Sigmoid colon (tissue), 7 donors: ENCODE results near the gene NRP2. TPM values are rescaled to one million over a fixed set of nuclear protein-coding genes. Genes with fewer than 3 reads are reported as not detected.

ENCODE experiments used
- DNase-seq: peaks from one replicate; pipeline ENCODE4 v3.0.0-alpha.2; 2019
- H3K27ac ChIP-seq, 4 donors: fragments of 200-600 bp; sonication (generic); one replicate each; pipeline ENCODE4 v1.5.1; 2016 to 2019; ENCODE audit warnings: mild to moderate bottlenecking in 1 of 4
- H3K27me3 ChIP-seq, 3 donors: fragments of 200-600 bp; sonication (generic); one replicate each; pipeline ENCODE4 v1.5.1; 2019; ENCODE audit warnings: mild to moderate bottlenecking in 1 of 3
- H3K36me3 ChIP-seq, 4 donors: fragments of 200-600 bp; sonication (generic); one replicate each; pipeline ENCODE4 v1.5.1; 2016 to 2019
- H3K4me1 ChIP-seq, 4 donors: fragments of 200-600 bp; sonication (generic); one replicate each; pipeline ENCODE4 v1.5.1; 2017 to 2019
- H3K4me3 ChIP-seq, 4 donors: fragments of 200-600 bp; sonication (generic); one replicate each; pipeline ENCODE4 v1.5.1; 2017 to 2019; ENCODE audit warnings: mild to moderate bottlenecking in 2 of 4, moderate library complexity in 1 of 4
- H3K9me3 ChIP-seq, 4 donors: fragments of 200-600 bp in 3 of 4; sonication (generic) in 3 of 4; one replicate each; pipeline versions ENCODE4 v1.5.1 to v1.6.1; 2013 to 2019
- EP300 ChIP-seq, 4 donors: sonication (generic); formaldehyde crosslinking; IDR thresholded peaks; one replicate each; pipeline ENCODE4 v1.6.1; 2017; ENCODE audit warnings: antibody characterized with exemption in 4 of 4
- POLR2A ChIP-seq, 2 donors: fragments of 450-650 bp; IDR thresholded peaks; one replicate each; pipeline ENCODE4 v1.6.1; 2016; ENCODE audit warnings: antibody characterized with exemption in 2 of 2, mild to moderate bottlenecking in 2 of 2, moderate library complexity in 2 of 2
- POLR2AphosphoS5 ChIP-seq, 4 donors: sonication (generic); formaldehyde crosslinking; IDR thresholded peaks; one replicate each; pipeline ENCODE4 v1.6.1; 2017; ENCODE audit warnings: antibody characterized with exemption in 4 of 4
- WGBS, 2 donors: extraction: QIAGEN DNeasy Blood & Tissue Kit; methylation state at CpG; one replicate each; pipeline ENCODE4 v1.1.7; 2013; 5-methylcytosine and 5-hydroxymethylcytosine counted together
- intact Hi-C: fragments of 100-400 bp; cut with DNase I; formaldehyde crosslinking; loops from one replicate; pipeline ENCODE4 v1.15.1; 2023
- polyA plus RNA-seq, 3 donors: library from polyadenylated mRNA; stranded (reverse); fragments of 200-250 nt; gene quantifications; one replicate each; pipeline ENCODE4 v1.2.3, GENCODE V29; 2013
- total RNA-seq, 4 donors: library from RNA; depleted of rRNA; stranded (reverse); fragments of >200 nt; gene quantifications; one replicate each; pipeline ENCODE4 v1.1.0, GENCODE V29; 2016
- TF ChIP-seq, protein P1 (sequence below), 4 experiments: fragments of 450-650 bp in 3 of 4; fragments of 200-600 bp in 1 of 4; IDR thresholded peaks; one replicate each; pipeline ENCODE4 v1.5.1; 2016 to 2019; ENCODE audit warnings: antibody characterized with exemption in 4 of 4, mild to moderate bottlenecking in 3 of 4, moderate library complexity in 2 of 4
- donor health status: healthy with polysubstance abuse.
- donor health status: Bipolar disorder and iron deficiency.
- donor health status: healthy.

NRP2 gene
- total and polyA plus RNA-seq, 7 donors, result 2.5 to 348 (median 207) TPM

DNA sequence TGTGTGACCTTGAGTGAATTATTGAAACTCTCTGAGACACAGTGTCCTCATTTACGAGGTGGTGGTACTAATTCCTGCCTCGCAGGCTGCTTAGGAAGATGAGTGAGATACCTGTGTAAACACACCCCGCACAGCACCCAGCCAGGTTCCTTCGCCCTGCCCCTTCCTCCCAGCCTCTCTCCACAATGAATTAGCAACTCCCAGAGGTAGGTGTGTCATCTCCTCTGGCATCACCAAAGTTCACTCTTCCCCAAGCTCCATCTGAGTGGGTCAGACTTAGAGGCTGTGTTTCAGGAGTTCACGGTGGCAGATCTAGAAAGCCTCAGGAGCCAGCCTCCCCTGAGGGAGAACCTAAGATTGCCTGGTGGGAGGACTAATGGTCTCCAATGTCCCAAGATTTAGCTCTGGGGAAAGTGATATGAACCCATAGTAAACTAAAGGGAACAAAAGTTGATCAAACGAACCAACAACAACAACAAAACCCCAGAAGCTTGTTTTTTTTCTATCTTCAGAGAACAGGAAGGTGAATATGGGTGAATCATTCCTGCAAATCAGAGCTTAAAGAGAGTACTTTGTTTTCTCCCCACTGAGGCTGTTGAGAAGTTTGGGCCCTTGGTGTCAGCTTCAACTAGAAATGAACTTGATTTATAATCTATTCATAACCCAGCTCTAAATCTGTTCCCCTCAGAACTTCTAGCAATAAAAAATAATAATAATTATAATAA is 44.4 kb upstream of the NRP2 start:
- 66 to 73% methylated on average over 6 of the region's 6 CpGs for WGBS, 2 donors
- no peak for DNase-seq
- H3K27me3 ChIP-seq, result no peaks in the 10 kb centered on the region
- no peaks in the 10 kb centered on the region for H3K4me1 ChIP-seq
- no peak overlapping the region for H3K4me3 ChIP-seq
- H3K9me3 ChIP-seq, result no peaks in the 10 kb centered on the region
- intact Hi-C loops, result no loop called here
- H3K27ac ChIP-seq, result no peak overlapping the region
- TF ChIP-seq POLR2A (IDR thresholded peaks at IDR 0.05) (no peak), POLR2AphosphoS5 (IDR thresholded peaks at IDR 0.05) (no peak)
- no peaks in the 10 kb centered on the region for H3K36me3 ChIP-seq

DNA sequence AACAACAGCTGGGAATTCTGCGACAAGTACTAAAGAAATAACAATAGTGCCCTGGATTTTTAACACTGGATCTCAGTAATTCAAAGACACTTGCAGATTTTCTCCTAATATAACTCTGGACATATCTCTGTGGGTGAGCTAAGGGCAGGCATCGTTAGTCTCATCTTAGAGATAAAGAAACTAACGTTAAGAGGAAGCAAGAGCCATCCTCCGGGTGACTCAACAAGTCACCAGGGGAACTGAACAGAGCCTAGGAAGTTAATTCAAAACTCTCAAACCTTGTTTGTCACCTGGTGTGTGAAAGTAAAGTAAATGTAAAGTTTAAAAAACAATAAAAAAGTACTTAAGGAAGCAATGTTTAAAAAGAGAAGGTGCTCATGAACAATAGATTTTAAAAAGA is 41.6 kb upstream of the NRP2 start:
- Histone ChIP-seq H3K27ac (no peak overlapping the region), H3K9me3 (no peaks in the 10 kb centered on the region), H3K27me3 (no peaks in the 10 kb centered on the region), H3K4me1 (no peaks in the 10 kb centered on the region), H3K36me3 (no peaks in the 10 kb centered on the region), H3K4me3 (no peak overlapping the region)
- no peak for DNase-seq
- intact Hi-C loops, result no loop called here
- TF ChIP-seq, protein P1, sequence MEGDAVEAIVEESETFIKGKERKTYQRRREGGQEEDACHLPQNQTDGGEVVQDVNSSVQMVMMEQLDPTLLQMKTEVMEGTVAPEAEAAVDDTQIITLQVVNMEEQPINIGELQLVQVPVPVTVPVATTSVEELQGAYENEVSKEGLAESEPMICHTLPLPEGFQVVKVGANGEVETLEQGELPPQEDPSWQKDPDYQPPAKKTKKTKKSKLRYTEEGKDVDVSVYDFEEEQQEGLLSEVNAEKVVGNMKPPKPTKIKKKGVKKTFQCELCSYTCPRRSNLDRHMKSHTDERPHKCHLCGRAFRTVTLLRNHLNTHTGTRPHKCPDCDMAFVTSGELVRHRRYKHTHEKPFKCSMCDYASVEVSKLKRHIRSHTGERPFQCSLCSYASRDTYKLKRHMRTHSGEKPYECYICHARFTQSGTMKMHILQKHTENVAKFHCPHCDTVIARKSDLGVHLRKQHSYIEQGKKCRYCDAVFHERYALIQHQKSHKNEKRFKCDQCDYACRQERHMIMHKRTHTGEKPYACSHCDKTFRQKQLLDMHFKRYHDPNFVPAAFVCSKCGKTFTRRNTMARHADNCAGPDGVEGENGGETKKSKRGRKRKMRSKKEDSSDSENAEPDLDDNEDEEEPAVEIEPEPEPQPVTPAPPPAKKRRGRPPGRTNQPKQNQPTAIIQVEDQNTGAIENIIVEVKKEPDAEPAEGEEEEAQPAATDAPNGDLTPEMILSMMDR (IDR thresholded peaks at IDR 0.05), result no peak
- TF ChIP-seq EP300 (IDR thresholded peaks at IDR 0.05), result no peak
- no peak for TF ChIP-seq POLR2AphosphoS5 (IDR thresholded peaks at IDR 0.05)
- TF ChIP-seq POLR2A (IDR thresholded peaks at IDR 0.05), result no peak
- 64 to 71% methylated on average over 4 of the region's 4 CpGs for WGBS, 2 donors

DNA sequence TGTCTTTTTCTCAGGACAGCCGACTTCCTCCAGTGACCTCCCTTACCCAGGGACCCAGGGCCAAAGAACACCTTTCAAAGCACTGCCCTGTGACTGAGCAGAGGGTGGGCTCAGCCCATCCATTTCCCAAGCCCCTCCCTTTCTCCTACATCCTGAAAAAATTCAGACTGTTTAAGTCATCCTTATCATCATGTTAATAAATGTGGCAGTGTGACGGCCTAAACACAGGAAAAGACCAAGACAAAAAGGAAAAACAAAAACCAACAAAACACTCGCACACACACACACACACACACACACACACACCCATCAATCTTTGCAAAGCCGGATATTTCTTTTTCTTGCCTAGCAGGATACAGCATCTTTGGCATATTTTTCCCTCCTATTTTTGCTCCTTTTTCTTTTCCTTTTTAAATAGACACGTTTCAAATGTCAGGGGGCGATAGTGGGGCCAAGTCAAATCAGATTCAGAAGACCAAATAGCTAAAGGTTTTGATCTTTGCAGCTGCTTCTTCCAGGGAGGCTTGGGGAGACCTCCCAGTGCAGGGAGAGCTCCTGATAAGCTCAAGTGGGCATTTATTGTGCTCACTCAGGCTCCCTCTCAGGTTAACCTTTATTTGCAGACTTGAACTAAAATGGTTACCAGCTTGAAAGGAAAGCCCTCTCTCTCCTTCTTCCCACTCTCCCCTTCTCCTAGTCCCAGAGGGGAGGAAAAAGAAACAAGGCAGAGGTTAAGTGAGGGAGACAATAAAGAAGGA is 39.5 kb upstream of the NRP2 start:
- no peak for DNase-seq
- H3K27ac ChIP-seq, result no peak overlapping the region
- no peak overlapping the region for H3K4me3 ChIP-seq
- H3K27me3 ChIP-seq, result no peaks in the 10 kb centered on the region
- intact Hi-C loops, result no loop called here
- H3K4me1 ChIP-seq, result no peaks in the 10 kb centered on the region
- WGBS, 2 donors, result 61 to 70% methylated on average over 6 of the region's 6 CpGs
- no peak for TF ChIP-seq EP300 (IDR thresholded peaks at IDR 0.05)
- TF ChIP-seq POLR2A (IDR thresholded peaks at IDR 0.05), result no peak
- TF ChIP-seq POLR2AphosphoS5 (IDR thresholded peaks at IDR 0.05), result no peak
- TF ChIP-seq, protein P1 (IDR thresholded peaks at IDR 0.05), result no peak
- no peaks in the 10 kb centered on the region for H3K36me3 ChIP-seq
- H3K9me3 ChIP-seq, result no peaks in the 10 kb centered on the region

DNA sequence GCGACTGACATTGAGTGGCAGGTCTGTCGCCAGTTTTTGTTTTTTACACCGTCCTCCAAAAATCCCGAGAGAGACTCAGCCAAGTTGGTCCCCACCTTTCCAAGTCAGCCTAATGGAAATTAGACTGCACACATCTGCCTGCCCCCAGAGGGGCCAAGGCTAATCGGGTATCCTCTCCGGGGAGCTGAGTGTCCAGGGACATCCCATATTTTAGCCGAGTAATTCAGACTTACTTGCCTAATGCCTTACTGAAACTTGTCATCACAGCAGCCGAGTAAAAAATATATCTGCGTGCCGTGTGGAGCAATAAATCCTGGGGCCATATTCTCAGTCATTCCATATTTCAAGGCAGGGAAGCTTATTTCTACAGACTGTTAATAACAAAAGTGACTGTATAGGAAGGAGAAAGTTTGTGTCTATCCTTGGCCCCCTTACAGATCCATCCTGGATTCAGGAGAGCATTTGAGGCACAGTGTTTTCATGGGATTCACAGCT is 38.9 kb upstream of the NRP2 start:
- Histone ChIP-seq H3K27ac (no peak overlapping the region), H3K9me3 (no peaks in the 10 kb centered on the region), H3K4me3 (no peak overlapping the region), H3K36me3 (no peaks in the 10 kb centered on the region), H3K27me3 (no peaks in the 10 kb centered on the region), H3K4me1 (no peaks in the 10 kb centered on the region)
- no peak for DNase-seq
- WGBS, 2 donors, result 80 to 81% methylated on average over 10 of the region's 10 CpGs
- TF ChIP-seq POLR2A (IDR thresholded peaks at IDR 0.05), result no peak
- TF ChIP-seq POLR2AphosphoS5 (IDR thresholded peaks at IDR 0.05), result no peak
- TF ChIP-seq, protein P1 (IDR thresholded peaks at IDR 0.05), result no peak
- intact Hi-C loops, result no loop called here

DNA sequence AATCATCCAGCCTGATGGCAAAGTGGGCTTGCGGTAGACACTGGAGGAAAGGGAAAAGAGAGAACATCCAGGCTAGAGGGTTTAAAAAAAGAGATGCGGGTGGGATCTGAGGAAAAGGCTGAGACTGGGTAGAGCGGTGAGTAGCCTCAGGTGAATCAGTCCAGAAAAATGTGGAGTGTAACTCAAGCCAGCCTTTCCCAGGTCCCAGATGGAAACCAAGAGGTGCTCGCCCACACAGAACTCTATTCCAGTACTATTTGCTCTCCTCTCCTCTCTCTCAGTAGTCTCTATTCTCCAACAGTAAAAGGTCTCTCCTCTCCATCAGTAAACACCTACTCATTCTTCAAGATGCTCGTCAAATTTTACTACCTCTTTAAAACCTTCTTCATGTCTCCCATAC is 38.3 kb upstream of the NRP2 start:
- no peak overlapping the region for H3K27ac ChIP-seq
- H3K27me3 ChIP-seq, result no peaks in the 10 kb centered on the region
- H3K4me3 ChIP-seq, result no peak overlapping the region
- H3K9me3 ChIP-seq, result no peaks in the 10 kb centered on the region
- intact Hi-C loops, result no loop called here
- DNase-seq, result no peak
- H3K36me3 ChIP-seq, result no peaks in the 10 kb centered on the region
- TF ChIP-seq POLR2A (IDR thresholded peaks at IDR 0.05), result no peak
- no peak for TF ChIP-seq POLR2AphosphoS5 (IDR thresholded peaks at IDR 0.05)
- TF ChIP-seq EP300 (IDR thresholded peaks at IDR 0.05), result no peak
- TF ChIP-seq, protein P1 (IDR thresholded peaks at IDR 0.05), result no peak
- 88 to 89% methylated on average over 5 of the region's 5 CpGs for WGBS, 2 donors
- no peaks in the 10 kb centered on the region for H3K4me1 ChIP-seq
